Mononuclear cell (primary cell): Measurements from ENCODE around the gene SLC7A7. TPM values are rescaled to one million over a fixed set of nuclear protein-coding genes. Genes with fewer than 3 reads are reported as not detected.
"Not testable (repeated sequence)": the region's sequence is repeated elsewhere in the genome, so short reads cannot be mapped to it uniquely, and the experiment has no call there.

Experiments used
- H3K27me3 ChIP-seq: 2 replicates; pipeline ENCODE4 v1.6.0; 2011; ENCODE audit warnings: low read length, control low read depth; ENCODE audit not compliant: insufficient read depth
- H3K4me1 ChIP-seq: 2 replicates; pipeline ENCODE4 v1.5.1; 2011; ENCODE audit warnings: mild to moderate bottlenecking, low read length, control low read depth; ENCODE audit not compliant: insufficient read depth
- H3K4me3 ChIP-seq: 2 replicates; pipeline ENCODE4 v1.5.1; 2011; ENCODE audit warnings: mild to moderate bottlenecking, low read length, moderate library complexity
- H3K9me3 ChIP-seq: 2 replicates; pipeline ENCODE4 v1.5.1; 2011; ENCODE audit warnings: low read depth, mild to moderate bottlenecking, control low read depth, low read length
- total RNA-seq: library from RNA; depleted of rRNA; stranded (reverse); fragments of >200 nt; gene quantifications from one replicate; pipeline ENCODE4 v1.2.3, GENCODE V29; 2012

The SLC7A7 gene
- total RNA-seq, 1 donor = 74.8 TPM

- Histone ChIP-seq H3K4me1 (peaks cover 68% of the 10 kb centered on the region), H3K27me3 (no peaks in the 10 kb centered on the region), H3K9me3 (no peaks in the 10 kb centered on the region), H3K4me3 (no peak overlapping the region)
Measured at GRCh38 chr14:22794551-22794951, 20.7 kb downstream of the SLC7A7 start.

GRCh38 chr14:22793976-22794375 is 21.3 kb downstream of the SLC7A7 start:
- Histone ChIP-seq H3K27me3 (no peaks in the 10 kb centered on the region), H3K4me1 (peaks cover 68% of the 10 kb centered on the region), H3K9me3 (no peaks in the 10 kb centered on the region), H3K4me3 (no peak overlapping the region)

- peaks cover 68% of the 10 kb centered on the region for H3K4me1 ChIP-seq
- H3K4me3 ChIP-seq, H3K27me3 ChIP-seq, H3K9me3 ChIP-seq: not testable (repeated sequence)
Measured at GRCh38 chr14:22793550-22793949, 21.7 kb downstream of the SLC7A7 start.

- Histone ChIP-seq H3K9me3 (no peaks in the 10 kb centered on the region), H3K4me1 (peaks cover 54% of the 10 kb centered on the region), H3K27me3 (no peaks in the 10 kb centered on the region), H3K4me3 (no peak overlapping the region)
Measured at GRCh38 chr14:22792158-22792557, 23.1 kb downstream of the SLC7A7 start.

GRCh38 chr14:22791301-22791700 is 23.9 kb downstream of the SLC7A7 start:
- Histone ChIP-seq H3K27me3 (no peaks in the 10 kb centered on the region), H3K4me1 (peaks cover 46% of the 10 kb centered on the region), H3K9me3 (no peaks in the 10 kb centered on the region), H3K4me3 (no peak overlapping the region)

- Histone ChIP-seq H3K27me3 (no peaks in the 10 kb centered on the region), H3K4me3 (no peak overlapping the region), H3K9me3 (no peaks in the 10 kb centered on the region), H3K4me1 (peaks cover 50% of the 10 kb centered on the region)
Measured at GRCh38 chr14:22786685-22787084, 28.6 kb downstream of the SLC7A7 start.

- H3K27me3 ChIP-seq = no peaks in the 10 kb centered on the region
- no peak overlapping the region for H3K4me3 ChIP-seq
- peaks cover 33% of the 10 kb centered on the region for H3K4me1 ChIP-seq
Measured at GRCh38 chr14:22781301-22781991, 33.8 kb downstream of the SLC7A7 start.

GRCh38 chr14:22780941-22781300 is 34.3 kb downstream of the SLC7A7 start:
- H3K4me3 ChIP-seq = no peak overlapping the region
- no peaks in the 10 kb centered on the region for H3K9me3 ChIP-seq
- peaks cover 33% of the 10 kb centered on the region for H3K4me1 ChIP-seq

More at GRCh38 chr14:22781301-22781991, 33.8 kb downstream of the SLC7A7 start:
- no peaks in the 10 kb centered on the region for H3K9me3 ChIP-seq

GRCh38 chr14:22780105-22780679 is 35.0 kb downstream of the SLC7A7 start:
- H3K4me3 ChIP-seq = no peak overlapping the region
- peaks cover 33% of the 10 kb centered on the region for H3K4me1 ChIP-seq
- no peaks in the 10 kb centered on the region for H3K9me3 ChIP-seq
- H3K27me3 ChIP-seq = no peaks in the 10 kb centered on the region

More at GRCh38 chr14:22780941-22781300, 34.3 kb downstream of the SLC7A7 start:
- H3K27me3 ChIP-seq = no peaks in the 10 kb centered on the region

GRCh38 chr14:22778084-22778483 is 37.2 kb downstream of the SLC7A7 start:
- Histone ChIP-seq H3K4me3 (no peak overlapping the region), H3K27me3 (no peaks in the 10 kb centered on the region), H3K4me1 (peaks cover 15% of the 10 kb centered on the region), H3K9me3 (no peaks in the 10 kb centered on the region)

GRCh38 chr14:22776849-22777248 is 38.4 kb downstream of the SLC7A7 start:
- H3K4me1 ChIP-seq = peaks cover 14% of the 10 kb centered on the region
- H3K27me3 ChIP-seq, H3K9me3 ChIP-seq: not testable (repeated sequence)

GRCh38 chr14:22776215-22776614 is 39.0 kb downstream of the SLC7A7 start:
- Histone ChIP-seq H3K27me3 (no peaks in the 10 kb centered on the region), H3K9me3 (no peaks in the 10 kb centered on the region), H3K4me3 (no peak overlapping the region), H3K4me1 (peaks cover 8% of the 10 kb centered on the region)

More at GRCh38 chr14:22776849-22777248, 38.4 kb downstream of the SLC7A7 start:
- H3K4me3 ChIP-seq = not testable (repeated sequence)

GRCh38 chr14:22774011-22774706 is 41.1 kb downstream of the SLC7A7 start:
- H3K27me3 ChIP-seq = no peaks in the 10 kb centered on the region
- H3K9me3 ChIP-seq = no peaks in the 10 kb centered on the region
- no peak overlapping the region for H3K4me3 ChIP-seq
- peaks cover 7% of the 10 kb centered on the region for H3K4me1 ChIP-seq

GRCh38 chr14:22773162-22774010 is 41.8 kb downstream of the SLC7A7 start:
- no peaks in the 10 kb centered on the region for H3K27me3 ChIP-seq

GRCh38 chr14:22772725-22773124 is 42.5 kb downstream of the SLC7A7 start:
- Histone ChIP-seq H3K4me3 (no peak overlapping the region), H3K27me3 (no peaks in the 10 kb centered on the region), H3K4me1 (peaks cover 10% of the 10 kb centered on the region), H3K9me3 (no peaks in the 10 kb centered on the region)

More at GRCh38 chr14:22773162-22774010, 41.8 kb downstream of the SLC7A7 start:
- no peaks in the 10 kb centered on the region for H3K9me3 ChIP-seq
- no peak overlapping the region for H3K4me3 ChIP-seq
- peaks cover 8% of the 10 kb centered on the region for H3K4me1 ChIP-seq
